Measurements from ENCODE around the gene DMBX1.

The DMBX1 gene

GRCh38 chr1:46532498-46533178 is 43.0 kb downstream of the DMBX1 start:
- TF ChIP-seq, protein P1, sequence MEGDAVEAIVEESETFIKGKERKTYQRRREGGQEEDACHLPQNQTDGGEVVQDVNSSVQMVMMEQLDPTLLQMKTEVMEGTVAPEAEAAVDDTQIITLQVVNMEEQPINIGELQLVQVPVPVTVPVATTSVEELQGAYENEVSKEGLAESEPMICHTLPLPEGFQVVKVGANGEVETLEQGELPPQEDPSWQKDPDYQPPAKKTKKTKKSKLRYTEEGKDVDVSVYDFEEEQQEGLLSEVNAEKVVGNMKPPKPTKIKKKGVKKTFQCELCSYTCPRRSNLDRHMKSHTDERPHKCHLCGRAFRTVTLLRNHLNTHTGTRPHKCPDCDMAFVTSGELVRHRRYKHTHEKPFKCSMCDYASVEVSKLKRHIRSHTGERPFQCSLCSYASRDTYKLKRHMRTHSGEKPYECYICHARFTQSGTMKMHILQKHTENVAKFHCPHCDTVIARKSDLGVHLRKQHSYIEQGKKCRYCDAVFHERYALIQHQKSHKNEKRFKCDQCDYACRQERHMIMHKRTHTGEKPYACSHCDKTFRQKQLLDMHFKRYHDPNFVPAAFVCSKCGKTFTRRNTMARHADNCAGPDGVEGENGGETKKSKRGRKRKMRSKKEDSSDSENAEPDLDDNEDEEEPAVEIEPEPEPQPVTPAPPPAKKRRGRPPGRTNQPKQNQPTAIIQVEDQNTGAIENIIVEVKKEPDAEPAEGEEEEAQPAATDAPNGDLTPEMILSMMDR (IDR thresholded peaks at IDR 0.05; ENCODE audit: control insufficient read depth, insufficient read depth, low read depth, low read length, missing control alignments): peak; percentile 75
- no peak for DNase-seq (ENCODE audit: low read depth)
- no peak overlapping the region; the same call in 1 of the 2 replicates for H3K4me3 ChIP-seq (ENCODE audit: control insufficient read depth, low read depth, low read length)

DNA sequence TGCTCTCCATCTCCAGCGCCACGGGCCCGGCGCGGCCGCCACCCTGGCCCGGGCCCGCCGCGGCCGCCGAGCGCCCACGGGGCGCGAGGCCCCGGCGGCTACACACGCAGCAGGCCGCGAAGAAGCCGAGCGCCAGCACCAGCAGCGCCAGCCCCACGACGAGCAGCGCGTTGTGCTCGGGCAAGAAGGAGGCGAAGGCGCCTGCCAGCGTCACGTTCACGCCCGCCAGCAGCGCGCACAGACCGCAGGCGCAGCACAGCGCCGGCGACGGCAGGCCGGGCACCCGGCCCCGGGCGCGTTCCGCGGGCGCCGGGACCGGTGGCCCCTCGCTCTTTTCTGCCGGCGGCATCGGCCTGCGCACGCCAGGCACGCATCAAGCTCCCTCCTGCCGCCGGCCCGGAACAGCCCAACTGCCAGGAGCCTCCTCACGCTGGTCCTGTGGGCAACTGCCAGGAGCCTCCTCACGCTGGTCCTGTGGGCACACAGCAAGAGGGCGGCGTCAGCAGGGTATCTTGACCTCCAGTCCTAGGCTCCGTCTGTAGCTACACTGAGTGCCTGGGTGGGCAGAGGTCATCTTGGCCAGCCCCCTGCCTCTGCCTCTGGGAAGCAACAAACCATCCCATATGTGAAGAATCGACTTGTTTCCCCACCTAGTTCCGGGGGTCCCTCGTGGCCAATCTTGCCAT is 43.7 kb downstream of the DMBX1 start:
- TF ChIP-seq, protein P1 (IDR thresholded peaks at IDR 0.05; ENCODE audit: control insufficient read depth, insufficient read depth, low read depth, low read length, missing control alignments): no peak
- H3K4me3 ChIP-seq (ENCODE audit: control insufficient read depth, low read depth, low read length): peak overlapping the region; percentile 22
- DNase-seq (ENCODE audit: low read depth): no peak

GRCh38 chr1:46535063-46535462 is 45.4 kb downstream of the DMBX1 start:
- DNase-seq (ENCODE audit: low read depth): no peak
- TF ChIP-seq, protein P1 (IDR thresholded peaks at IDR 0.05; ENCODE audit: control insufficient read depth, insufficient read depth, low read depth, low read length, missing control alignments): peak; percentile 44
- H3K4me3 ChIP-seq (ENCODE audit: control insufficient read depth, low read depth, low read length): no peak overlapping the region

DNA sequence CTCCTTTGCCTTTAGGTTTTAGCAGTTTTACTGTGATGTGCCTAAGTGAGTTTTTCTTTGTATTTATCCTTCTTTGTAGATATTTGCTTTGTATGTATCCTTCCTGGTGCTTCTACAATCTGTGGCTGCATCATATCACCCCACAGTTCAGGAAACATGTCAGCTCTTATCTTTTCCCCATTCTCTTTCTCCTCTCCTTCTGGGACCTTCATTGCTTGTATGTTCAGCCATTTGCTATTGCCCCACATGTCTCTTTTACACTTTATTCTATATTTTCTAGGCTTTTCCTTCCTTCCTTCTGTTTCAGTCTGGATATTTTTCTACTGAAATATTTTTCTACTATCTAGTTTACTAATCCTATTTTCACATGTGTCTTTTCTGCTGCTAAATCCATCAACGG is 46.9 kb downstream of the DMBX1 start:
- no peak overlapping the region for H3K4me3 ChIP-seq (ENCODE audit: control insufficient read depth, low read depth, low read length)
- TF ChIP-seq, protein P1 (IDR thresholded peaks at IDR 0.05; ENCODE audit: control insufficient read depth, insufficient read depth, low read depth, low read length, missing control alignments): no peak
- no peak for DNase-seq (ENCODE audit: low read depth)

GRCh38 chr1:46537651-46538050 is 48.0 kb downstream of the DMBX1 start:
- no peak for DNase-seq (ENCODE audit: low read depth)
- TF ChIP-seq, protein P1 (IDR thresholded peaks at IDR 0.05; ENCODE audit: control insufficient read depth, insufficient read depth, low read depth, low read length, missing control alignments): no peak

DNA sequence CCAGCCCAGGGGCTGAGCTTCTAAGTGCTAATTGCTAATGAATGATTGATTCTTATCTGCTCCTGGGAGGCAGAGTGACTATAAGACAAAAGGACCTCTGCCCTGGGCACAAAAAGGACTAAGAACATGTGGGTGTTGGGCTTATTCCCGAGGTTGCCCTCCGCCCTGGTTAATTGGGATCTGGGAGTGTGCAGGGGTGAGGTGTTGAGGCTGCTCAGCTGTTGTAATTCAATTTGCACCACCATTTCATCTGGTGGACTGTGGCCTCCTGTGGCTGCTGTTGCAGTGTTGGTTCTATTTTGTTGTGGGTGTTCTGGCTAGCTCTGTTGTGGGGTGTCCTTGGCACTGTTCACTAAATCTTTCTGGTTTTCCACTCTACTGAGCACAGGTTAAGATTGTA is 48.5 kb downstream of the DMBX1 start:
- H3K4me3 ChIP-seq (ENCODE audit: control insufficient read depth, low read depth, low read length): no peak overlapping the region
- DNase-seq (ENCODE audit: low read depth): no peak
- TF ChIP-seq, protein P1 (IDR thresholded peaks at IDR 0.05; ENCODE audit: control insufficient read depth, insufficient read depth, low read depth, low read length, missing control alignments): no peak

More at GRCh38 chr1:46537651-46538050, 48.0 kb downstream of the DMBX1 start:
- H3K4me3 ChIP-seq (ENCODE audit: control insufficient read depth, low read depth, low read length): no peak overlapping the region

Measured in AG09309 (cell line).